HG03280 (cell line): ENCODE measurements around the gene MPPE1.
"Not testable (repeated sequence)": the region's sequence is repeated elsewhere in the genome, so short reads cannot be mapped to it uniquely, and the experiment has no call there.

Experiments used
- ATAC-seq: cut with Tn5 transposase; IDR thresholded peaks from one replicate; pipeline ENCODE4 v1.9.1; 2021; ENCODE audit warnings: mild to moderate bottlenecking, moderate library complexity; ENCODE audit not compliant: unreplicated experiment

Gene MPPE1

DNA sequence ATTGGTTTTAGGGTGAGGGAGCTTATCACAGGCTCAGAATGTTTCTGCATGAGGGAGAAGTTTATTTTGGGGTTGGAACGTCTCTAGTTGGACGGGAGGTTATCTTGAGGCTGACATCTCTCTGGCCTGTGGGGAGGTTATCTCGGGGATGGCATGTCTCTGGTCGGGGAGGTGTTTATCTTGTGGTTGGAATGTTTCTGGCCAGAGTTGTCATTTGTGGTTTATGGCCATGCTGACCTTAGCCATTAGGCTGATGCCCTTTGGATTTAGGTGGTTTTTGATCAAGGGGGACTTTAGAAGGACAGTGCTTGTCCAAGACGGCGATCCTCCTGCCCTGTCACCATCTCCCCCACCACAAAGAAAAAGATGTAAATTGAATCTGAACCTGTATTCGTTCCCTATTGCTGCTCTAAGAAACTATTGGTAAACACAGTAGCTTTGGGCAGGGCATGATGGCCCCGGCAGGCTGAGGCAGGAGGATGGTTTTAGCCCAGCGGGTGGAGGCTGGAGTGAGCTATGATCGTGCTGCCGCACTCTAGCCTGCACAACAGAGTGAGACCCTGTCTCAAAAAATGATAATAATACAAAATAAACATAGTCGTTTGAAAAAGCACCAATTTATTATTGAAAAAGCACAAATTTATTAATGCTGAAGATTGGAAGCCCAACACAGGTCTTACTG lies 17.8 kb upstream of the MPPE1 start:
- no peak for ATAC-seq

DNA sequence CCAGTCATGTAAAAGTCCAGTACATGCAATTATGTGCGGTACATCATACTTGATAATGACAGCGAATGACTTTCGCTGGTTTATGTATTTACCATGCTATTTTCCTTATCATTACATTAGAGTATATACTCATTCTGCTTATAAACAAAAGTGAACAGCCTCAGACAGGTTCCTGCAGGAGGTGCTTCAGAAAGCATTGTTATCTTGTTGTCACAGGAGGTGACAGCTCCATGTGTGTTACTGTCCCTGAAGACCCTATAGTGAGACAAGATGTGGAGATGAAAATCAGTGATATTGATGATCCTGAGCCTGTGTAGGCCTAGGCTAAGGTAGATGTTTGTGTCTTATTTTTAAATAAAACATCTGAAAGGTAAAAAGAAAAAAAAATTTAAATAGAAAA lies 15.3 kb upstream of the MPPE1 start:
- no peak for ATAC-seq

DNA sequence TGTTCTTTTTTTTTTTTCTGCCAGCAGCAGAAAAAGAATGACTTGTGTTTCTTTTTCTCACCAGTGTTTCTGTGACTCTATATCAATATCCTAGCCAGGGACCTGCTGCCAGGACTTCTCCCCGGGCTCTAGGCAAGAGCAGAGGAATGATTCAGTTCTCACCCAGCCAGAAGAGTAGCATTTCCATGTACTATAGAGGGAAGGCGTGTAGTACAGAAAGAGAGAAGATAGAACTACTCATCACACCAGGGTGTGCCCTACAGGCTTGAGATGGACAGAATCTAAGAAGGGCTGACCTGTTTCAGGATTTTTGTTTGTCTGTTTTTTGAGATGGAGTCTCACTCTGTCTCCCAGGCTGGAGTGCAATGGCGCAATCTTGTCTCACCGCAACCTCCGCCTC lies 11.4 kb upstream of the MPPE1 start:
- ATAC-seq, result not testable (repeated sequence)

DNA sequence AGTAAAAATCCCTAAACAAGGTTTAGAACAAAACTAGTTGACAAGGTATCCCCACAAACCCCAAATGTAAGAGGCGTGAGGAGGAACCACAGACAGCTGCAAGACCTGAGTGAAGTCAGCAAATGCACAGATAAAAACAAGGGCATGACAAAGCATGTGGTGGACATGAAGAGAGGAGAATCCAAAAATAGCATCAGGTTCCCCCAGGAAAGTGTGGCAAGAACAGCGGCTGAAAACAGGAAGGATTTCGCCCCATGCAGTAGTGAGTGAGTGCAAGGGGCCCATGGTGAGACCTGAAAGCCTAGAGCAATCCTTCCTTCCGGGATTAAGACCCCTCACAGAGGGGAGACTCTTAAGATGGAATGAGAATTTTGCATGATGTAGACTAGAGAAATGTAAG lies 8.8 kb upstream of the MPPE1 start:
- not testable (repeated sequence) for ATAC-seq

DNA sequence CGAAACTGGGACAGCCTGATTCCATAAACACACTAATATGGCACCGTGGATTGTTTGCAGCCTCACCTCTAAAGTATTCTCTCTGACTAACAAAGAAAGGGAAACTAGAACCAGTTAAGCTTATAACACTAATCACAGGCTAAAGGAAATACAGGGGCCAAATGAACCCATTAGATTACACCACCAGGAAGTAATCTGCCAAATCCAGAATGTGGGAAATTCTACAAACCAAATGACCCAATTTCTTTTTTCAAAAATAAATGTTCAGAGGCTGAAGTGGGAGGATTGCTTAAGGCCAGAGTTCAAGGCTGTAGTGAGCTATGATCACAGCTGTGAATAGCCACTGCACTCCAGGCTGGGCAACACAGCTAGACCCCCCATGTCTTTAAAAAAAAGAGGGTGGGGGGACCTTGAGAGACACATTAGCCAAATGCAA lies 1.5 kb upstream of the MPPE1 start:
- no peak for ATAC-seq

DNA sequence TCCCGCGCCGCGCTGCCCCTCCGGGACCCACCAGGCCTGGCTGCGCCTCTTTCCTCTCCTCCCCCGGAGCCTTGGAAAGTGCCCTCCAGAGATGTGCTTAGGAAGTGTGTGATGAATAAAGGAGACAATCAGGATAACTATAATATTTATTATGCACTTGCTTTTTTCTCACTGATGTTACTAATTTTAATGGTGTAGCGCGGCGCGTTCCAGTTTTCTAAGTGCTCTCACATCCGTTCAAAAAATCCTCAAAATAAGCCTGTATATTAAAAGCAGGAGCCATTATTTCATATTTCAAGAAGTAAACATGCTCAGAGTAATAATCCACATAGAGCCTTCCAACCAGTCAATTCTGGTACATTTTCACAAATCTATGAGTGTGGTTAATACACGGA lies 941 bp upstream of the MPPE1 start:
- ATAC-seq, result no peak

DNA sequence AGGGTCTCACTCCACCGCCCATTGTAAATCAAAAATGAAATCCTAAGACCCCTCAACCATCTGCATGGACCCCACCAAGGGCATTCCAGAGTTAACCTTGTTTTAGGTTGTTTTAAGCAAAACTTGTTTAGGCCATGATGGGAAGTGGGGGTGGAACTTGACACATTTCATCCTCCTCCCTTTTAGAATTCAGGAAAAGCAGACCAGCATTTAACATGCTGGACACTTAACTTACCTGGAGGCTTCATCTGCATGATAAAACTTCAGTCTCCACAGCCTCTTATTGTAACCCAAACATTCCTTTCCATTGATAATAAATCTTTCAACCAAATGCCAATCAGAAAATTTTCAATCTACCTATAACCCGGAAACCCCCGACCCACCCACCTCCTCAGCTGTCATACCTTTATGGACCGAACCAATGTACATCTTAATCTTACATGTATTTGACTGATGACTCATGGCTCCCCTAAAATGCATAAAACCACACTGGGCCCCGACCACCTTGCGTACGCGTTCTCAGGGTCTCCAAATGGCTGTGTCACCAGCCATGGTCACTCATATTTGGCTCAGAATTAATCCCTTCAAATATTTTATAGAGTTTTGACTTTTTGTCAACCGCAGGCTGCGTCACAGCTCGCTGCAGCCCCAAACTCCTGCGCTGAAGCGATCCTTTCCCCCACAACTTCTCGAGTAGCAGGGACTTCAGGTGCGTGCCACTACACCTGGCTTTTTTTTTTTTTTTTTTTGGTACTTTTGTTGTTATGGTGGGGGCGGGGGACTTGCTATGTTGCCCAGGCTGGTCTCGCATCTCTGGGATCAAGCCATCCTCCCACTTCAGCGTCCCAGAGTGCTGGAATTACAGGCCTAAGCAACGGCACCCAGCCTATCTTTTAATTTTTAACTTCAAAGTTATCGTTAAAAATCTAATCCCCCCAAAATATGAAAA lies 917 bp downstream of the MPPE1 start:
- ATAC-seq, result no peak

DNA sequence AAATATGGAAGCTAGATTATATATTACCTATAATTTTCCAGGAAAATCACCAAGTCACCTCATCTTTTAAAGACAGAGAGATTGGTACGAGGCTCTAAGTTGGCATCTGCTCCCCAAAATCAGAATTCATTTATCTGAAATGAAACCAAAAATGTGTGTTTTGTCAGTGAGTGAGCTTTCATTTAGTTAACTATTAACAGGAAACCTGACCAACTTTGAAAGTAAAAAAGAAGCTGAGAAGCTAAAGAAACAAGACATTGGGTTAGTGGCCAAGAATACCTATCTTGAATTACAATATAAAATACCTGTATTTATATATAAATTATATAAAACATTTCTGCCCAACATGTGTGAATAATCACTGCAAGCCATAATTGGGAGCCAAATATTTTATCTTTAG lies 1.9 kb downstream of the MPPE1 start:
- ATAC-seq, result no peak

DNA sequence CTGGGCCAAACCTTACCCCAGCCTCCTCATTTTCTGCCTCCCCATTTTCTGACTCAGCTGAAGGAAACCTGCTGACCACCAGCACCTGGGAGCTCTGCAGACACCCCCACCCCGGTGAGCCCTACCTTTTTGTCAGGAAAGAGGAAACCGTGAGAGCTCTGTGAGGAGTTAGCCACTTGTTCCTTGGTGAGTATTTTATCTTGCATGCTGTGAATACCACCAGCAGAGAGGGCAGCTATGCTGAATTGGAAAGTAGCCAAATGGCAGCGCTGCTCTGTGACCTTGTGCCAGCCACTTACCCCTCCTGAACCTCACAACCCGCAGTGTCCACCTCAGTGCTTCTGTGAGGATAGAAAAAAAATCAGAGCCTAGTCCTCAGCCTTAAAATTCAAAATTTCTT lies 2.5 kb downstream of the MPPE1 start:
- no peak for ATAC-seq

DNA sequence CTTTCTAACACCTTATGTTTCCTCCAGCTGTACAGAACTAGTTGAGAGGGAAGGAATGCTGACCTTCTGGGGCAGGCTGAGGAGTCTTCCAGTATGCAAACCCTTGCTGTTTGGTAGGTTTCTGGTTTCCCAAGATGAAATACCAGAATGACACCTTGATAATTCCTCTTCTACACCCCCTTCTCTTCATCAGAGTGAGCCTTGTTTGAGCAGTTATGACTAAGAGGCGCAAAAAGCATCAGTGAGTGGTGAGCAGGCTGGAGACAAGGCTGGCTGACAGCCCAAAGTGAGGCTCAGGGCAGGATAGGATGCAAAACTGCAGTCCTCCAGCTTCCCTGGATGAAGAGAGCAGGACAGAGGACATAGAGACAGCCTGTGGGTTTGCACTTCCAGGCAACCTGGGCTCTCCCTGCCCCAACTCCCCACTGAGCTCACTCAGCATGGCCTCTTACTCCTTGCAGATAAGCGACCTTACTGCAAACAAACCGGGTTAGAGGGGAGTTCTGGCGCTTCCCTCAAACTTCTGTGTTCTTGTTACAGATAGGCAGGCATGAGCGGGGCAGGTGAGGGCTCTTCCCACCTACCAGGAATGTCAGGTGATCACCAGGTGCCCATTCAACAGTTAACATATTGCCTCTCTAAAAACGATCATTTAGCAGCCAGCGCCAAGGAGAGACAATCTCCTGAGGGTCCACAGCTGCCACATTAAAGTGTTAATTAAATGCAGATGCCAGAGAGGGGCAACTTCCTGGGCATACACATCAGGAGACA lies 5.4 kb downstream of the MPPE1 start:
- no peak for ATAC-seq

DNA sequence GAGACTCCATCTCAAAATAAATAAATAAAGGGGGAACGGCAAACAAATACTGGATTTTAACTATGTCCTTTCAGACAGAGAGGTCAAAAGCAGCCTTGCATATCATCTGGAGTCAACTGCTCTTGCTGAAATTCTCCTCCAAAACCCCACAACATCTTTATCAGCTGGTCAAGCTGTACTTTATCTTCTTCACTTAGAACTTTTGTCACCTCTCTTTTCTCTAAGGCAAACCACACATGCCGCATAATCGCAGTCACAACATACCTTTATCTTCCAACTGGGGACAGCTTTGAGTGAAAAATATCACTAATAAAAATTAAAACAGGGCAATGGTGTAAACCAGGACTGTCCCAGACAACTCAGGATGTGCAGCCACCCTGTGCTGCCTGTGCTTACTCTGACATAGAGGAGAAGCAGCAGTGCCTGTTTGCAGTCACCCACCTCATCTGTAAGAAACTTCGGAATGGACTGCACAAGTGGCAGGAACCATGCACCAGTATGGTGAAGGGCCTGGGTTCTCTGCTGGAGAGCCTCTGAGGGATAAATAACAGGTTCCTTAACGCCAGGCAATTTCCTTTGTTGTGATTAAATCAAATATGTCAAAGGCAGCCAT lies 6.2 kb downstream of the MPPE1 start:
- no peak for ATAC-seq

DNA sequence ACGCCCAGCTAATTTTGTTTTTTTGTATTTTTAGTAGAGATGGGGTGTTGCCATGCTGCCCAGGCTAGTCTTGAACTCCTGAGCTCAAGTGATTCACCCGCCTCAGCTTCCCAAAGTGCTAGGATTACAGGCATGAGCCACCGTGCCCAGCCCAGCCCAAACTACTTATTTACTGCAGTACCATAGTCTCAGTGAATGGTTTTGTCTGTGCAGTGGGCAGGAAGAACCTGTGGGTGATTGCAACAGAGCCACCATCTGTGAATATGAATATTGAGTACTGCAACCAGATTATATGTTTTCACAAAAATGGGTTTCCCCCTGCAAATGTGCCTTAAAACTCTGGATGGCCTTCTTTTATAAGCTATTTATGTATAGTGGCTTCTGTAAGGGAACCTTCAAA lies 9.1 kb downstream of the MPPE1 start:
- ATAC-seq, result no peak

DNA sequence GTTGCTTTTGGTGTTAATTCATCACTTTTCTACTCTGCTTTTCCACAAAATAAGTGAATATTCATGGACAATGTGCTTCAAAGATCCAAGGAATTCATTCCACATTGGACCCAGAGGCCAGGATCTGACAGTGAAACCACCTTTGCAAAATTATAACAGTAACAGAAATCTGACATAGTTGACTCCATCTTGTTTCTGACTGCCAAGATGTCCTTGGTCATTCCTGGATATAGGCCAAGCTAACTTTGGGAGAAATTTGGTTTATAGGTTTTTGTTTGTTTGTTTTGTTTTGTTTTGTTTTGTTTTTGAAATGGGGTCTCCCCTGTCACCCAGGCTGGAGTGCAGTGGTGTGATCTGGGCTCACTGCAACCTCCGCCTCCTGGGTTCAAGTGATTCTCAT lies 10.3 kb downstream of the MPPE1 start:
- ATAC-seq, result no peak

DNA sequence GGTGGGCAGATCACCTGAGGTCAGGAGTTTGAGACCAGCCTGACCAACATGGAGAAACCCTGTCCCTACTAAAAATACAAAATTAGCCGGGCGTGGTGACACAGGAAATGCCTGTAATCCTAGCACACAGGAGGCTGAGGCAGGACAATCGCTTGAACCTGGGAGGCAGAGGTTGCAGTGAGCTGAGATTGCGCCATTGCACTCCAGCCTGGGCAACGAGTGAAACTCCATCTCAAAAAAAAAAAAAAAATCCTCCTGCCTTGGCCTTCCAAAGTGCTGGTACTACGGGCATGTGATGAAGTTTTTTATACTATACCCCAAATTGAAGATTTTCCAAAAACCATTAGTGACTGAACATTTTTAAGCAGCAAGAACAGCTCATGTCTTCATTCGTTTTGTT lies 15.7 kb downstream of the MPPE1 start:
- ATAC-seq, result not testable (repeated sequence)

DNA sequence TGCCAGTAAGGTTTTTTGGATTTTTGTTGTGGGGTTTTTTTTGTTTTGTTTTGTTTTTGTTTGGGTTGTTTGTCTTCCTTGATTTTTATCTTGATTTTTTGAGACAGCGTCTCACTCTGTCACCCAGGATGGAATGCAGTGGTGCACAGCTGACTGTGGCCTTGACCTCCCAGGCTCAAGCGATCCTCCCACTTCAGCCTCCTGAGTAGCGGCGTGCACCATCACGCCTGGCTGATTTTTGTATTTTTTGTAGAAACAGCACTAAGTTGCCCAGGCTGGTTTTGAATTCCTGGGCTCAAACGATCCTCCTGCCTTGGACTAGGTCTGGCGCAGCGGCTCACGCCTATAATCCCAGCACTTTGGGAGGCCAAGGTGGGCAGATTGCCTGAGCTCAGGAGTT lies 16.4 kb downstream of the MPPE1 start:
- no peak for ATAC-seq

DNA sequence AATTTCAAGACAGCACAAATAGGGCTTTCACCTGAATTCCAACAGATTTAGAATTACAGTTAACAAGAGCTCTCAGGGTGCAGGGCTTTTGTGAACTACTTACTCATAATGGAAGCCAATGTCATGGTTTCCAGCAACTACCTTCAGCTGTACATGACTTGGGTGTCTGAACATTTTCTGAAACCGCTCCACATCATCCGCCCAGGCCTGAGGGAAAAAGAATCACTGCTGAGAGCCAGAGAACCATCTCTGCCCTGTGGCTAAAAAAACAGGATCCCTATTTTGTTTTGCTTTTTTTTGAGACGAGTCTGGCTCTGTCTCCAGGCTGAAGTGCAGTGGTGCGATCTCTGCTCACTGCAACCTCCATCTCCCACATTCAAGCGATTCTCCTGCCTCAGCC lies 18.8 kb downstream of the MPPE1 start:
- ATAC-seq, result no peak

DNA sequence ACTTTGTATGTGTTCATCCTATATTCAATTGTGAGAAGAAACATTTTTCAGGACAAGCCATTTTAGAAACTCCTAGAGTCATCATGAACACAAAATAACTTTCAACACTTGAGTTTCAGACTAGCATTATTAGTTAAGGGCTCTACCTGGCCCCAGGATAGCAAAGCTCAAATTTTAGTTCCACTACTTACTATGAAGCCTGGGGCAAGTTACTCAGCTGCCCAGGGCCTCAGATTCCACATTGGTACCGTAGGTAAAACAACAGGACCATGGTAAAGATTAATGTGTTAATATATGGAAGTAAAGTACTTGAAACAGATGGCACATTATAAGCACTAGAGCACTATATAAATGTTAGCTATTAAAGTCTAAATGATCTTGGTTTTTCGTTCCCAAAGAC lies 19.4 kb downstream of the MPPE1 start:
- no peak for ATAC-seq

DNA sequence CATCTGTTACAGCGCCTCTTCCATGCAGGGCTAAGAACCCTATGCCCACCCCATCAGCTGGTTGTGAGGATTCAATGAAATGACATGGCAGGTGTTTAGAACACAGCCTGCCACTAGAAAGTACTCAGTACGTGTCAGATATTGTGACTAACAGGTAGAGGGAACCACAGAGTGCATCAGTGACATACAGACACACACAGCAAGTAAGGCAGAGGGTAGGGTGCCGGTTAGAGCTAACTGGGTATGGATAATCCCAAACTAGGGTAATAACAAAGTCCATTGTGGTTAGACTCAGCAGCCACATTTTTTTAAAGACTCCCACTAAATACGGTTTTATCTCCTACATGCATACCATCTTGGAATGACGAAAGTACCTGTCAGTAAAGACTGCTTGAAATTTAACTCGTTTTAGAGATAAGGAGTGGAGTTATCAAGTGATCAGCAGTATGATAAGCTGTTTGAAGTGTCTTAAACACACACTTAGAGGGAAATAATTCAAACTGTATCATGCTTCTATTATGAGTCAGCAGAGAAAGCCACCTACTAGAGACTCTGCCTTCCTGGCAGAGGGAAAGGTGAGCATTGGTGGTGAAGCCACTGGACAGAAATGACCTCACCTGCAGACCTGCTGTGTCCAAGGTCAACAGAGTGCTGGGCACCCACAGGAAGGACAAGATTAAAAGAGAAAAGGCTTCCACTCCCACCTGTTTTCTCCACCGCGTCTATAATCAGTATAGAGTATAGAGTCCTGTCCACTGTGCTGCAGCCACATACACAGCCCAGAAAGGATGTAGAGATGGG lies 20.6 kb downstream of the MPPE1 start:
- ATAC-seq, result no peak

DNA sequence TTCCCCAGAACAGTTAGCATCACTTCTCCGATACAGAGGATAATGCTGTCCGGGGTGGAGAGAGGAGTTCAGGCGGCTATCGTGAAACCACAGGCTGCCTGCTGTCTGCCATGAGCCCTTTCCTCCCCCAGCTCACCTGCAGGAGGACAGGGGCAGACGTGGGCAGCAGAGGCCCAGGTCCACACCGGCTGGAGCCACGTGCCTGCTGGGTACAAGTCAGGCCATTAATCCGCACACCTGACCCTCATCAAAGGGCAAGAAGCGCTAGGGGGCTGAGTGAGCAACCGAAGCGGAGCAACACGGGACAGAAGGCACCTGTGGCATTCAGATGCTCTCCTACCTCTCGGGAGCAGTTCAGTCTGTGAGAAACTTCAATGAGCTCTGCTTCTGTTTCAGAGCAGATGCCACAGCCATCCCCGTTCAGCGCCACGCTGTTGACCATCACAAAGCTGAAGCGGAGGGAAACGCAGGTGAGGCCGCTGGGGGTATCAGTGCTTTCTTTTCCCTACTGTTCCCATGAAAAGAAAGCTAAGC lies 21.5 kb downstream of the MPPE1 start:
- no peak for ATAC-seq
